Measurements from ENCODE around the gene NOM1. TPM values are rescaled to one million over a fixed set of nuclear protein-coding genes. Genes with fewer than 3 reads are reported as not detected.

NOM1 gene
- total RNA-seq, 1 donor from 2014 or later = 22.6 TPM

GRCh38 chr7:157010588-157011332 is 61.2 kb downstream of the NOM1 start, which contains the start of gene MNX1:
MNX1 (minus strand) TSS chr7:157010663; CDS start chr7:157010350, 313 bp downstream.
- no peak for DNase-seq (ENCODE audit: extremely low spot score, unreplicated experiment)
- no peaks in the 10 kb centered on the region for H3K9me3 Mint-ChIP-seq (ENCODE audit: unreplicated experiment)
- peak within 1 kb of the TSS; percentile 58 for H3K4me3 Mint-ChIP-seq (ENCODE audit: unreplicated experiment)
- peaks cover 7% of the 10 kb centered on the region for H3K4me1 Mint-ChIP-seq (ENCODE audit: unreplicated experiment)
- no peak within 1 kb of the TSS for H3K27ac Mint-ChIP-seq (ENCODE audit: unreplicated experiment)
- no peaks in the 10 kb centered on the region for H3K36me3 Mint-ChIP-seq (ENCODE audit: unreplicated experiment)
- H3K27me3 Mint-ChIP-seq (ENCODE audit: unreplicated experiment) = peaks cover 79% of the 10 kb centered on the region
- no peak for TF ChIP-seq CTCF (IDR thresholded peaks at IDR 0.05)

GRCh38 chr7:157011333-157012112 is 62.0 kb downstream of the NOM1 start:
- Mint-ChIP-seq H3K4me1 (ENCODE audit: unreplicated experiment) (peaks cover 7% of the 10 kb centered on the region), H3K27me3 (ENCODE audit: unreplicated experiment) (peaks cover 84% of the 10 kb centered on the region), H3K36me3 (ENCODE audit: unreplicated experiment) (no peaks in the 10 kb centered on the region), H3K27ac (ENCODE audit: unreplicated experiment) (no peak overlapping the region), H3K9me3 (ENCODE audit: unreplicated experiment) (no peaks in the 10 kb centered on the region), H3K4me3 (ENCODE audit: unreplicated experiment) (no peak overlapping the region)
- no peak for DNase-seq (ENCODE audit: extremely low spot score, unreplicated experiment)
- TF ChIP-seq CTCF (IDR thresholded peaks at IDR 0.05) = no peak

GRCh38 chr7:157012113-157012547 is 62.6 kb downstream of the NOM1 start:
- no peak for TF ChIP-seq CTCF (IDR thresholded peaks at IDR 0.05)
- no peaks in the 10 kb centered on the region for H3K9me3 Mint-ChIP-seq (ENCODE audit: unreplicated experiment)
- H3K27me3 Mint-ChIP-seq (ENCODE audit: unreplicated experiment) = peaks cover 85% of the 10 kb centered on the region
- no peak for DNase-seq (ENCODE audit: extremely low spot score, unreplicated experiment)
- H3K4me3 Mint-ChIP-seq (ENCODE audit: unreplicated experiment) = no peak overlapping the region
- H3K36me3 Mint-ChIP-seq (ENCODE audit: unreplicated experiment) = no peaks in the 10 kb centered on the region
- H3K4me1 Mint-ChIP-seq (ENCODE audit: unreplicated experiment) = peaks cover 7% of the 10 kb centered on the region
- no peak overlapping the region for H3K27ac Mint-ChIP-seq (ENCODE audit: unreplicated experiment)

GRCh38 chr7:157013101-157013500 is 63.6 kb downstream of the NOM1 start:
- Mint-ChIP-seq H3K36me3 (ENCODE audit: unreplicated experiment) (no peaks in the 10 kb centered on the region), H3K27ac (ENCODE audit: unreplicated experiment) (no peak overlapping the region), H3K9me3 (ENCODE audit: unreplicated experiment) (no peaks in the 10 kb centered on the region), H3K4me3 (ENCODE audit: unreplicated experiment) (no peak overlapping the region), H3K4me1 (ENCODE audit: unreplicated experiment) (peaks cover 7% of the 10 kb centered on the region), H3K27me3 (ENCODE audit: unreplicated experiment) (peaks cover 82% of the 10 kb centered on the region)
- DNase-seq (ENCODE audit: extremely low spot score, unreplicated experiment) = no peak
- no peak for TF ChIP-seq CTCF (IDR thresholded peaks at IDR 0.05)
